ENCODE results near the gene PRR13.

PRR13 gene

GRCh38 chr12:53493610-53494391, 52.3 kb downstream of the PRR13 start:
- no peak for DNase-seq (ENCODE audit: low read depth)
